ENCODE measurements around the gene SPDYE1. TPM values are rescaled to one million over a fixed set of nuclear protein-coding genes. Genes with fewer than 3 reads are reported as not detected.
"Not testable (repeated sequence)": the region's sequence is repeated elsewhere in the genome, so short reads cannot be mapped to it uniquely, and the experiment has no call there.

The SPDYE1 gene, protein sequence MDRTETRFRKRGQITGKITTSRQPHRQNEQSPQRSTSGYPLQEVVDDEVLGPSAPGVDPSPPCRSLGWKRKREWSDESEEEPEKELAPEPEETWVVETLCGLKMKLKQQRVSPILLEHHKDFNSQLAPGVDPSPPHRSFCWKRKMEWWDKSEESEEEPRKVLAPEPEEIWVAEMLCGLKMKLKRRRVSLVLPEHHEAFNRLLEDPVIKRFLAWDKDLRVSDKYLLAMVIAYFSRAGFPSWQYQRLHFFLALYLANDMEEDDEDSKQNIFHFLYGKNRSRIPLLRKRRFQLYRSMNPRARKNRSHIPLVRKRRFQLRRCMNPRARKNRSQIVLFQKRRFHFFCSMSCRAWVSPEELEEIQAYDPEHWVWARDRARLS
- total RNA-seq: not detected
- polyA plus RNA-seq: under 1 TPM in 1 of 2 donors, not detected in 1; 0.71 TPM

DNA sequence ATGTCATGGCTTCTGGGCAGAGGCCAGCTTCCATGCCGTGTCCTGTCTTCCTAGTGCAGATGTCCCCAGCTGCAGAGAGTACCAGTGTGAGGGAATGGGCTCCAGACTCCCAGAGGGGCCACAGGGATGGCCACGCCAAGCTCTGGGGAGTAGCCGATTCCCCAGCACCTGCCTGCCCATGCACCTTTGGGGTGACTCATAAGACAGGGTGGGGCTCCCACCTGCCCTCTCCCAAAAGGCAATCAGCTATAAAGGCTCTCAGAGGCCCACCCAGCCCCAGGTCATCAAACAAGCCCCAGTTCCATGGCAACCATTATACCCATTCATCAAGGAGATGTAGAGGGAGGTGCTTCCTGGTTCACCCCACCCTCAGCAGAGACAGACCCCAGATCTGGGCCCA is at the start of gene SPDYE1:
SPDYE1 (plus strand) TSS at position 366 of the 400 bp plus-strand sequence. CDS start 2,053 bp downstream, outside the sequence.
- DNase-seq (ENCODE audit: low spot score); H3K36me3 ChIP-seq (ENCODE audit: control insufficient read depth in 4 of 4, insufficient read depth in 3 of 4, low read depth in 1 of 4, low read length in 3 of 4); H3K9me3 ChIP-seq (ENCODE audit: control insufficient read depth in 4 of 4, low read length in 3 of 4); H3K4me3 ChIP-seq (ENCODE audit: low read depth in 1 of 3, low read length in 3 of 3); H3K27ac ChIP-seq (ENCODE audit: low read depth in 1 of 2, low read length in 2 of 2); H3K9ac ChIP-seq (ENCODE audit: low read depth in 1 of 2, low read length in 2 of 2); H3K4me1 ChIP-seq (ENCODE audit: control insufficient read depth in 4 of 4, insufficient read depth in 4 of 4, low read length in 3 of 4); H3K27me3 ChIP-seq (ENCODE audit: control insufficient read depth in 4 of 4, insufficient read depth in 4 of 4, low read length in 3 of 4): not testable (repeated sequence)
- WGBS: 98% methylated on average over 3 of the region's 3 CpGs

DNA sequence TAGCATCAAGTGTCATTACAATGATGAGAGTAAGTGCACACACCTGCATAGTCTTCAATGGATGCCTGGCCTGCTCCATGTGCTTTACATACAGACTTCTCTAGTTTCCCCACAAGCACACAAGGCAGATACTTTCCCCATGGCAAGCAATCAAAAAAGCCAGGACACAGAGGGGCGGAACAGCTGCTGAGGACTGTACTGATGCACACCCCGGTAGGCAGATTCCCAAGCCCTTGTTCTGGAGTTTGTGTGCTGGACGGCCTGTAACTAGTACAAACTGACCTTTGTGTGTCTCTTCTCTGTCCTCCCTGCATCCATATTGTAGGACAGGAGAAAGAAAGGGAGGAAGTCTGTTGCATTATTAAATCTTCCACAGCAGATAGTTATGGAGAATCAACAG is 45.7 kb upstream of the SPDYE1 start:
- TF ChIP-seq, protein P1, sequence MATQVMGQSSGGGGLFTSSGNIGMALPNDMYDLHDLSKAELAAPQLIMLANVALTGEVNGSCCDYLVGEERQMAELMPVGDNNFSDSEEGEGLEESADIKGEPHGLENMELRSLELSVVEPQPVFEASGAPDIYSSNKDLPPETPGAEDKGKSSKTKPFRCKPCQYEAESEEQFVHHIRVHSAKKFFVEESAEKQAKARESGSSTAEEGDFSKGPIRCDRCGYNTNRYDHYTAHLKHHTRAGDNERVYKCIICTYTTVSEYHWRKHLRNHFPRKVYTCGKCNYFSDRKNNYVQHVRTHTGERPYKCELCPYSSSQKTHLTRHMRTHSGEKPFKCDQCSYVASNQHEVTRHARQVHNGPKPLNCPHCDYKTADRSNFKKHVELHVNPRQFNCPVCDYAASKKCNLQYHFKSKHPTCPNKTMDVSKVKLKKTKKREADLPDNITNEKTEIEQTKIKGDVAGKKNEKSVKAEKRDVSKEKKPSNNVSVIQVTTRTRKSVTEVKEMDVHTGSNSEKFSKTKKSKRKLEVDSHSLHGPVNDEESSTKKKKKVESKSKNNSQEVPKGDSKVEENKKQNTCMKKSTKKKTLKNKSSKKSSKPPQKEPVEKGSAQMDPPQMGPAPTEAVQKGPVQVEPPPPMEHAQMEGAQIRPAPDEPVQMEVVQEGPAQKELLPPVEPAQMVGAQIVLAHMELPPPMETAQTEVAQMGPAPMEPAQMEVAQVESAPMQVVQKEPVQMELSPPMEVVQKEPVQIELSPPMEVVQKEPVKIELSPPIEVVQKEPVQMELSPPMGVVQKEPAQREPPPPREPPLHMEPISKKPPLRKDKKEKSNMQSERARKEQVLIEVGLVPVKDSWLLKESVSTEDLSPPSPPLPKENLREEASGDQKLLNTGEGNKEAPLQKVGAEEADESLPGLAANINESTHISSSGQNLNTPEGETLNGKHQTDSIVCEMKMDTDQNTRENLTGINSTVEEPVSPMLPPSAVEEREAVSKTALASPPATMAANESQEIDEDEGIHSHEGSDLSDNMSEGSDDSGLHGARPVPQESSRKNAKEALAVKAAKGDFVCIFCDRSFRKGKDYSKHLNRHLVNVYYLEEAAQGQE (IDR thresholded peaks at IDR 0.05): no peak
- no peak for TF ChIP-seq HNF4A (conservative IDR thresholded peaks at IDR 0.05)

DNA sequence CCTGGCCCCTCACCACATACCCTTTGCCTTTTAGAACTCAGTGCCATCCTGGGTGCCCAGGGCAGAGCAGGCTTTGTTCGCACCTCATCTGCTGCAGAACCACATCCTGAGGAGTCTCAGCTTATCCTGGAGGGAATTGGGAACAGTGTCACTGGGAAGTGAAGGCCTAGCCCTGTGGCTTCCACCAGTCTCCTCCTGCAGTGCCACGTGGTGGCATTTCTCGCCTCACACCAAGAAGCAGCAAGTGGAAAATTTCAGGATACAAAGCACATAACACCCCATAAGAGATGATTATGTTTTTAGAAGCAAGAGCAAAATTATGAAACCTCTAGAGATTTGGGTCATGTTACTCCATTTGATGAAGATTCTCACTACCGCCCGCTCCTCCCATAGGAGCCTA is 44.6 kb upstream of the SPDYE1 start:
- H3K9ac ChIP-seq (ENCODE audit: low read depth in 1 of 2, low read length in 2 of 2): no peak overlapping the region
- H3K27me3 ChIP-seq (ENCODE audit: control insufficient read depth in 4 of 4, insufficient read depth in 4 of 4, low read length in 3 of 4): no peaks in the 10 kb centered on the region
- 98% methylated on average over 5 of the region's 5 CpGs for WGBS
- H3K4me1 ChIP-seq (ENCODE audit: control insufficient read depth in 4 of 4, insufficient read depth in 4 of 4, low read length in 3 of 4): no peaks in the 10 kb centered on the region
- no peak overlapping the region for H3K27ac ChIP-seq (ENCODE audit: low read depth in 1 of 2, low read length in 2 of 2)
- H3K36me3 ChIP-seq (ENCODE audit: control insufficient read depth in 4 of 4, insufficient read depth in 3 of 4, low read depth in 1 of 4, low read length in 3 of 4): peaks cover 2 to 38% (median 22%) of the 10 kb centered on the region in 4 donors
- TF ChIP-seq EGR1 (IDR thresholded peaks at IDR 0.05; ENCODE audit: low read depth in 2 of 2) (no peak), SP1 (IDR thresholded peaks at IDR 0.05) (no peak), GABPA (IDR thresholded peaks at IDR 0.05 in 1 of 2, conservative IDR thresholded peaks at IDR 0.05 in 1 of 2) (no peak), YY1 (IDR thresholded peaks at IDR 0.05) (no peak), RAD21 (IDR thresholded peaks at IDR 0.05) (no peak), FOXA2 (IDR thresholded peaks at IDR 0.05) (no peak)
- TF ChIP-seq, protein P2, sequence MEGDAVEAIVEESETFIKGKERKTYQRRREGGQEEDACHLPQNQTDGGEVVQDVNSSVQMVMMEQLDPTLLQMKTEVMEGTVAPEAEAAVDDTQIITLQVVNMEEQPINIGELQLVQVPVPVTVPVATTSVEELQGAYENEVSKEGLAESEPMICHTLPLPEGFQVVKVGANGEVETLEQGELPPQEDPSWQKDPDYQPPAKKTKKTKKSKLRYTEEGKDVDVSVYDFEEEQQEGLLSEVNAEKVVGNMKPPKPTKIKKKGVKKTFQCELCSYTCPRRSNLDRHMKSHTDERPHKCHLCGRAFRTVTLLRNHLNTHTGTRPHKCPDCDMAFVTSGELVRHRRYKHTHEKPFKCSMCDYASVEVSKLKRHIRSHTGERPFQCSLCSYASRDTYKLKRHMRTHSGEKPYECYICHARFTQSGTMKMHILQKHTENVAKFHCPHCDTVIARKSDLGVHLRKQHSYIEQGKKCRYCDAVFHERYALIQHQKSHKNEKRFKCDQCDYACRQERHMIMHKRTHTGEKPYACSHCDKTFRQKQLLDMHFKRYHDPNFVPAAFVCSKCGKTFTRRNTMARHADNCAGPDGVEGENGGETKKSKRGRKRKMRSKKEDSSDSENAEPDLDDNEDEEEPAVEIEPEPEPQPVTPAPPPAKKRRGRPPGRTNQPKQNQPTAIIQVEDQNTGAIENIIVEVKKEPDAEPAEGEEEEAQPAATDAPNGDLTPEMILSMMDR (IDR thresholded peaks at IDR 0.05; ENCODE audit: low read depth, low read length, missing input control): no peak
- TF ChIP-seq, protein P3, sequence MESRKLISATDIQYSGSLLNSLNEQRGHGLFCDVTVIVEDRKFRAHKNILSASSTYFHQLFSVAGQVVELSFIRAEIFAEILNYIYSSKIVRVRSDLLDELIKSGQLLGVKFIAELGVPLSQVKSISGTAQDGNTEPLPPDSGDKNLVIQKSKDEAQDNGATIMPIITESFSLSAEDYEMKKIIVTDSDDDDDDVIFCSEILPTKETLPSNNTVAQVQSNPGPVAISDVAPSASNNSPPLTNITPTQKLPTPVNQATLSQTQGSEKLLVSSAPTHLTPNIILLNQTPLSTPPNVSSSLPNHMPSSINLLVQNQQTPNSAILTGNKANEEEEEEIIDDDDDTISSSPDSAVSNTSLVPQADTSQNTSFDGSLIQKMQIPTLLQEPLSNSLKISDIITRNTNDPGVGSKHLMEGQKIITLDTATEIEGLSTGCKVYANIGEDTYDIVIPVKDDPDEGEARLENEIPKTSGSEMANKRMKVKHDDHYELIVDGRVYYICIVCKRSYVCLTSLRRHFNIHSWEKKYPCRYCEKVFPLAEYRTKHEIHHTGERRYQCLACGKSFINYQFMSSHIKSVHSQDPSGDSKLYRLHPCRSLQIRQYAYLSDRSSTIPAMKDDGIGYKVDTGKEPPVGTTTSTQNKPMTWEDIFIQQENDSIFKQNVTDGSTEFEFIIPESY (IDR thresholded peaks at IDR 0.05): no peak
- TF ChIP-seq, protein P4, sequence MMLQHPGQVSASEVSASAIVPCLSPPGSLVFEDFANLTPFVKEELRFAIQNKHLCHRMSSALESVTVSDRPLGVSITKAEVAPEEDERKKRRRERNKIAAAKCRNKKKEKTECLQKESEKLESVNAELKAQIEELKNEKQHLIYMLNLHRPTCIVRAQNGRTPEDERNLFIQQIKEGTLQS (IDR thresholded peaks at IDR 0.05): no peak
- TF ChIP-seq, protein P1 (IDR thresholded peaks at IDR 0.05): no peak
- DNase-seq (ENCODE audit: low spot score): no peak
- H3K4me3 ChIP-seq (ENCODE audit: low read depth in 1 of 3, low read length in 3 of 3): no peak overlapping the region
- H3K9me3 ChIP-seq (ENCODE audit: control insufficient read depth in 4 of 4, low read length in 3 of 4): no peaks in the 10 kb centered on the region

More for the DNA sequence above, 45.7 kb upstream of the SPDYE1 start:
- Histone ChIP-seq H3K36me3 (ENCODE audit: control insufficient read depth in 4 of 4, insufficient read depth in 3 of 4, low read depth in 1 of 4, low read length in 3 of 4) (peaks cover 2 to 38% (median 22%) of the 10 kb centered on the region in 4 donors), H3K4me3 (ENCODE audit: low read depth in 1 of 3, low read length in 3 of 3) (no peak overlapping the region), H3K9me3 (ENCODE audit: control insufficient read depth in 4 of 4, low read length in 3 of 4) (no peaks in the 10 kb centered on the region), H3K4me1 (ENCODE audit: control insufficient read depth in 4 of 4, insufficient read depth in 4 of 4, low read length in 3 of 4) (no peaks in the 10 kb centered on the region), H3K9ac (ENCODE audit: low read depth in 1 of 2, low read length in 2 of 2) (no peak overlapping the region), H3K27me3 (ENCODE audit: control insufficient read depth in 4 of 4, insufficient read depth in 4 of 4, low read length in 3 of 4) (no peaks in the 10 kb centered on the region), H3K27ac (ENCODE audit: low read depth in 1 of 2, low read length in 2 of 2) (no peak overlapping the region)
- no peak for DNase-seq (ENCODE audit: low spot score)
- 93% methylated on average over 3 of the region's 3 CpGs for WGBS
